Kidney (tissue), 14 donors: ENCODE measurements around the gene TBC1D5. TPM values are rescaled to one million over a fixed set of nuclear protein-coding genes. Genes with fewer than 3 reads are reported as not detected.
"Not testable (repeated sequence)": the region's sequence is repeated elsewhere in the genome, so short reads cannot be mapped to it uniquely, and the experiment has no call there.

Source experiments
- DNase-seq, 5 donors: peaks; one replicate each; pipeline ENCODE4 v3.0.0-alpha.2; 2013 to 2020
- FAIRE-seq: peaks from 2 replicates; lab custom pipeline; 2012; peaks lifted over from hg19 to GRCh38; lab: Jason Lieb, UNC
- H3K27ac ChIP-seq, 2 donors: one replicate each; pipeline ENCODE4 v1.7.0; 2013; ENCODE audit warnings: low read depth in 2 of 2, low read length in 2 of 2, inconsistent platforms in 1 of 2
- H3K27me3 ChIP-seq: one replicate; pipeline ENCODE4 v1.7.1; 2013; ENCODE audit warnings: low read length, inconsistent platforms; ENCODE audit not compliant: control insufficient read depth, insufficient read depth
- H3K36me3 ChIP-seq, 3 donors: one replicate each; pipeline versions ENCODE4 v1.7.0 to v1.7.1; 2013; ENCODE audit warnings: low read length in 3 of 3, control low read depth in 1 of 3, inconsistent platforms in 1 of 3; ENCODE audit not compliant: insufficient read depth in 3 of 3, control insufficient read depth in 2 of 3
- H3K4me1 ChIP-seq, 3 donors: one replicate each; pipeline versions ENCODE4 v1.7.0 to v1.7.1; 2013; ENCODE audit warnings: low read length in 3 of 3, inconsistent platforms in 1 of 3, low read depth in 1 of 3; ENCODE audit not compliant: control insufficient read depth in 2 of 3, insufficient read depth in 2 of 3
- H3K4me3 ChIP-seq, 3 donors: one replicate each; pipeline versions ENCODE4 v1.7.0 to v1.8.1; 2013; ENCODE audit warnings: low read length in 3 of 3, control low read depth in 1 of 3, inconsistent platforms in 1 of 3
- H3K9ac ChIP-seq, 3 donors: one replicate each; pipeline versions ENCODE4 v1.7.0 to v1.7.1; 2013; ENCODE audit warnings: low read length in 3 of 3, control low read depth in 1 of 3, inconsistent platforms in 1 of 3
- H3K9me3 ChIP-seq, 3 donors: one replicate each; pipeline versions ENCODE4 v1.7.0 to v1.7.1; 2013; ENCODE audit warnings: low read length in 3 of 3, control low read depth in 1 of 3, inconsistent platforms in 1 of 3; ENCODE audit not compliant: control insufficient read depth in 2 of 3, insufficient read depth in 1 of 3
- CTCF ChIP-seq: IDR thresholded peaks from 3 replicates; pipeline ENCODE4 v1.5.1; 2012; ENCODE audit warnings: mild to moderate bottlenecking, moderate library complexity, borderline replicate concordance; ENCODE audit not compliant: insufficient read depth; ENCODE audit errors: extremely low read depth
- intact Hi-C: fragments of 100-400 bp; cut with DNase I; formaldehyde crosslinking; loops from one replicate; pipeline ENCODE4 v1.11.1; 2022
- polyA plus RNA-seq: library from polyadenylated mRNA; stranded (reverse); fragments of 350-450 nt; fragmentation: Illumina TruSeq; extraction: RNeasy Lipid Tissue Mini Kit (QIAGEN cat#74804); gene quantifications from one replicate; pipeline ENCODE4 v1.2.3, GENCODE V29; 2014; ENCODE audit warnings: low read depth, low replicate concordance; ENCODE audit not compliant: insufficient read depth
- total RNA-seq: library from RNA; stranded (reverse); fragmentation: NEBNext Ultra II Directional; extraction: Animal tissue kit (Norgen Biotek cat#: 25700); gene quantifications from one replicate; pipeline ENCODE4 v1.2.1, GENCODE V29; 2021
- donor health status: control.
- donor health status: control.
- donor health status: control.
- donor health status: control.
- donor health status: control.
- donor health status: DM: yes; HTN: yes; CAD: no.
- donor health status: Normal renal cell carcinoma (clear cell type).

The TBC1D5 gene
- total and polyA plus RNA-seq, 2 donors from 2014 or later = 9.7 to 77.7 TPM

- no peak overlapping the region for H3K4me3 ChIP-seq
- H3K27me3 ChIP-seq = no peaks in the 10 kb centered on the region
- DNase-seq = no peak
- intact Hi-C loops = no loop called here
- no peak overlapping the region for H3K9ac ChIP-seq
- H3K9me3 ChIP-seq = no peaks in the 10 kb centered on the region
- no peaks in the 10 kb centered on the region for H3K4me1 ChIP-seq
- no peaks in the 10 kb centered on the region for H3K36me3 ChIP-seq
- no peak overlapping the region for H3K27ac ChIP-seq
- TF ChIP-seq CTCF = no peak
- no peak for FAIRE-seq
Measured at GRCh38 chr3:17132286-17133115, 609.9 kb downstream of the TBC1D5 start.

- no peak for TF ChIP-seq CTCF
- intact Hi-C loops = no loop called here
- H3K4me3 ChIP-seq = no peak overlapping the region
- no peak overlapping the region for H3K27ac ChIP-seq
- FAIRE-seq (no peak), DNase-seq (no peak)
- no peaks in the 10 kb centered on the region for H3K4me1 ChIP-seq
- no peaks in the 10 kb centered on the region for H3K36me3 ChIP-seq
- no peak overlapping the region for H3K9ac ChIP-seq
- H3K27me3 ChIP-seq = no peaks in the 10 kb centered on the region
- no peaks in the 10 kb centered on the region for H3K9me3 ChIP-seq
Measured at GRCh38 chr3:17130956-17131355, 611.5 kb downstream of the TBC1D5 start.

DNA sequence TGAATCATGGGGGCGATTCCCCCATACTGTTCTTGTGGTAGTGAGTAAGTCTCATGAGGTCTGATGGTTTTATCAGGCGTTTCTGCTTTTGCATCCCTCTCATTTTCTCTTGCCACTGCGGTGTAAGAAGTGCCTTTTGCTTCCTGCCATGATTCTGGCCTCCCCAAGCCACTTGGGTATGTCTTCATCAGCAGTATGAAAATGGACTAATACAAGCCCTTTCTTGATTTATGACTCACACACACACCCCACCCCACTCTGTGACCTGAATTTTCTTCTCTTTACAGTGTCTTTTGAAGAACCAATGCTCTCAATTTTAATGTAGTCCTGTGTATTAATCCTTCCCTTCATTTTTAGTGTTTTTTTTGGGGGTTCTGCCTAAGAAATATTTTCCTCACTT, 612.9 kb downstream of the TBC1D5 start:
- Histone ChIP-seq H3K9me3 (no peaks in the 10 kb centered on the region), H3K36me3 (no peaks in the 10 kb centered on the region), H3K9ac (no peak overlapping the region), H3K4me3 (no peak overlapping the region), H3K4me1 (no peaks in the 10 kb centered on the region), H3K27me3 (no peaks in the 10 kb centered on the region), H3K27ac (no peak overlapping the region)
- FAIRE-seq (no peak), DNase-seq (no peak)
- intact Hi-C loops = no loop called here
- TF ChIP-seq CTCF = no peak

DNA sequence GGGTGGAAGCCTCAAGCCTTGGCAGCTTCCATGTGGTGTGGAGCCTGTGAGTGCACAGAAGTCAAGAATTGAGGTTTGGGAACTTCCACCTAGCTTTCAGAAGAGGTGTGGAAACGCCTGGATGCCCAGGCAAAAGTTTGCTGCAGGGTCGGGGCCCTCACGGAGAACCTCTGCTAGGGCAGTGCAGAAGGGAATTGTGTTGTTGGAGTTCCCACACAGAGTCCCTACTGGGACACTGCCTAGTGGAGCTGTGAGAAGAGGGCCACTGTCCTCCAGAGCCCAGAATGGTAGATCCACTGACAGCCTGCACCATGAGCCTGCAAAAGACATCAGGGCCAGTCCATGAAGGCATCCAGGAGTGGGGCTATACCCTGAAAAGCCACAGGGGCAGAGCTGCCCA, 613.8 kb downstream of the TBC1D5 start:
- H3K36me3 ChIP-seq, H3K27ac ChIP-seq, H3K9me3 ChIP-seq, intact Hi-C loops, FAIRE-seq, H3K27me3 ChIP-seq, H3K4me1 ChIP-seq, DNase-seq, H3K9ac ChIP-seq, H3K4me3 ChIP-seq: not testable (repeated sequence)
